A673 (cell line): Measurements from ENCODE around the gene KCNQ1. TPM values are rescaled to one million over a fixed set of nuclear protein-coding genes. Genes with fewer than 3 reads are reported as not detected.

ENCODE experiments used
- BruUV-seq: library from RNA; stranded (reverse); fragments of 400-500 nt; replicated peaks from 2 replicates; lab custom pipeline; 2021; lab: Mats Ljungman, UMichigan
- CTCF ChIA-PET: fragments of 300-600 bp; sonication (Branson Sonifier 250); formaldehyde crosslinking; loops from one replicate; lab custom pipeline; 2022; ENCODE audit warnings: antibody characterized with exemption; lab: Charles Lee
- POLR2A ChIA-PET: fragments of 300-600 bp; sonication (Branson Sonifier 250); formaldehyde crosslinking; loops from one replicate; lab custom pipeline; 2022; ENCODE audit warnings: antibody characterized with exemption; ENCODE audit not compliant: low non-redundant PET; lab: Charles Lee
- DNase-seq: peaks from one replicate; pipeline ENCODE4 v3.0.0-alpha.2; 2015; ENCODE audit warnings: low spot score
- H3K27ac ChIP-seq: fragments of 200-600 bp; sonication (generic); 2 replicates; pipeline ENCODE4 v1.5.1; 2016; ENCODE audit warnings: mixed run types, low read depth, mild to moderate bottlenecking, mixed read lengths, antibody characterized with exemption, low read length; ENCODE audit not compliant: poor library complexity, severe bottlenecking
- H3K27me3 ChIP-seq: fragments of 200-600 bp; sonication (generic); replicated peaks from 2 replicates; pipeline ENCODE4 v1.6.1; 2017; ENCODE audit warnings: mixed run types, low read depth, mild to moderate bottlenecking, mixed read lengths, antibody characterized with exemption, low read length; ENCODE audit not compliant: insufficient read depth, poor library complexity
- H3K36me3 ChIP-seq: fragments of 200-600 bp; sonication (generic); 2 replicates; pipeline ENCODE4 v1.6.1; 2016; ENCODE audit warnings: mixed run types, mild to moderate bottlenecking, mixed read lengths, antibody characterized with exemption, low read length; ENCODE audit not compliant: insufficient read depth, poor library complexity, severe bottlenecking
- H3K4me1 ChIP-seq: fragments of 200-600 bp; sonication (generic); 2 replicates; pipeline ENCODE4 v1.6.1; 2017; ENCODE audit warnings: mixed run types, mild to moderate bottlenecking, mixed read lengths, antibody characterized with exemption, low read length; ENCODE audit not compliant: insufficient read depth, poor library complexity, severe bottlenecking
- H3K4me3 ChIP-seq: fragments of 200-600 bp; sonication (generic); 2 replicates; pipeline ENCODE4 v1.5.1; 2016; ENCODE audit warnings: low read depth, mixed run types, mild to moderate bottlenecking, mixed read lengths, low read length; ENCODE audit not compliant: poor library complexity, severe bottlenecking
- H3K9me3 ChIP-seq: fragments of 200-600 bp; sonication (generic); 2 replicates; pipeline ENCODE4 v1.6.1; 2016; ENCODE audit warnings: mixed run types, low read depth, mild to moderate bottlenecking, mixed read lengths, antibody characterized with exemption, low read length; ENCODE audit not compliant: poor library complexity, severe bottlenecking
- EZH2 ChIP-seq: fragments of 200-600 bp; sonication (generic); IDR thresholded peaks from 2 replicates; pipeline ENCODE4 v1.6.1; 2017; ENCODE audit warnings: borderline replicate concordance, low read depth, mild to moderate bottlenecking, mixed read lengths, antibody characterized with exemption, low read length; ENCODE audit not compliant: poor library complexity, severe bottlenecking
- intact Hi-C: fragments of 100-400 bp; cut with micrococcal nuclease; formaldehyde crosslinking; loops from one replicate; pipeline ENCODE4 v1.10.0; 2022; ENCODE audit not compliant: unreplicated experiment
- total RNA-seq: library from RNA; stranded (reverse); gene quantifications from 2 replicates; pipeline ENCODE4 v1.2.3, GENCODE V29; 2021
- TF ChIP-seq, protein P1 (sequence below): fragments of 300-800, 200-600 bp; sonication (generic); conservative IDR thresholded peaks from 2 replicates; pipeline ENCODE4 v1.5.1; 2017; ENCODE audit warnings: low read depth, mild to moderate bottlenecking, antibody characterized with exemption, low read length, moderate library complexity, mixed read lengths

The KCNQ1 gene
- total RNA-seq, 1 experiment from 2014 or later = not detected

DNA sequence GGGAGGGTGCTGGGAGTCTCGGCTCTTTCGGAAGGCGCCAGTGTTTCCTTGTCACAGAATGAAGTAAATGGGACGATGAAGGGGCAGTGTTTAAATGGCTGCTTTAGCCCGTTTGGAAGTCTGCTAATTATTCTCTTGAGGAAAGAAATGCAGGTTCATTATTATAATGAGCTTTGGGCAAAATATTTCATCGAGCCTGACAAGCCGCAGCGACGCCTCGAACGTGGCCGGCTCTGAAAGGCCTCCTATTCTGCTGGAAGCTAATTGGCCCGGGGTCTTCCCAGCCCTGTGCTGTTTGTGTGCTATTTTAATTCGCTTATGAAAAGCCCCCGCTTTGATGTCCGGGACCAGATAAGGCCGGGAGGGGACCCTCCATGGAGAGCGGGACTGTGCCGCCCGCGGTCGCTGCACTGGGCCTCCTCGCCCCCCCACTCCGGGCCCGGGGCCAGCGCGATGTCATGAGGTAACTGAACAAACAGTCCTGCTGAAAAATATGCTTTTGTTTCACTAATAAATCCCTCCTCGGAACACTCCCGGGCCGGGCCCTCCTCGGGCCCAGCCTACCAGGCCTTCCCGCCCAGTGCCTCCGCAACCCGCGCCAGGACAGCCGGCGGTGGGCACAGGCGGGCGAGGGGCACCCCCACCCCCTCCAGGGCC is 362.3 kb downstream of the KCNQ1 start:
- H3K27me3 ChIP-seq = peaks cover 30% of the 10 kb centered on the region
- ChIA-PET CTCF (no interaction called here), POLR2A (no interaction called here)
- peaks cover under 1% of the 10 kb centered on the region for H3K4me1 ChIP-seq
- H3K9me3 ChIP-seq = peaks cover 3% of the 10 kb centered on the region
- TF ChIP-seq, protein P1, sequence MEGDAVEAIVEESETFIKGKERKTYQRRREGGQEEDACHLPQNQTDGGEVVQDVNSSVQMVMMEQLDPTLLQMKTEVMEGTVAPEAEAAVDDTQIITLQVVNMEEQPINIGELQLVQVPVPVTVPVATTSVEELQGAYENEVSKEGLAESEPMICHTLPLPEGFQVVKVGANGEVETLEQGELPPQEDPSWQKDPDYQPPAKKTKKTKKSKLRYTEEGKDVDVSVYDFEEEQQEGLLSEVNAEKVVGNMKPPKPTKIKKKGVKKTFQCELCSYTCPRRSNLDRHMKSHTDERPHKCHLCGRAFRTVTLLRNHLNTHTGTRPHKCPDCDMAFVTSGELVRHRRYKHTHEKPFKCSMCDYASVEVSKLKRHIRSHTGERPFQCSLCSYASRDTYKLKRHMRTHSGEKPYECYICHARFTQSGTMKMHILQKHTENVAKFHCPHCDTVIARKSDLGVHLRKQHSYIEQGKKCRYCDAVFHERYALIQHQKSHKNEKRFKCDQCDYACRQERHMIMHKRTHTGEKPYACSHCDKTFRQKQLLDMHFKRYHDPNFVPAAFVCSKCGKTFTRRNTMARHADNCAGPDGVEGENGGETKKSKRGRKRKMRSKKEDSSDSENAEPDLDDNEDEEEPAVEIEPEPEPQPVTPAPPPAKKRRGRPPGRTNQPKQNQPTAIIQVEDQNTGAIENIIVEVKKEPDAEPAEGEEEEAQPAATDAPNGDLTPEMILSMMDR = no peak
- no peak for TF ChIP-seq EZH2
- intact Hi-C loops = no loop called here
- no peak overlapping the region for H3K27ac ChIP-seq
- no peak for DNase-seq
- no peaks in the 10 kb centered on the region for H3K36me3 ChIP-seq
- no TSS peak for BruUV-seq
- H3K4me3 ChIP-seq = no peak overlapping the region

DNA sequence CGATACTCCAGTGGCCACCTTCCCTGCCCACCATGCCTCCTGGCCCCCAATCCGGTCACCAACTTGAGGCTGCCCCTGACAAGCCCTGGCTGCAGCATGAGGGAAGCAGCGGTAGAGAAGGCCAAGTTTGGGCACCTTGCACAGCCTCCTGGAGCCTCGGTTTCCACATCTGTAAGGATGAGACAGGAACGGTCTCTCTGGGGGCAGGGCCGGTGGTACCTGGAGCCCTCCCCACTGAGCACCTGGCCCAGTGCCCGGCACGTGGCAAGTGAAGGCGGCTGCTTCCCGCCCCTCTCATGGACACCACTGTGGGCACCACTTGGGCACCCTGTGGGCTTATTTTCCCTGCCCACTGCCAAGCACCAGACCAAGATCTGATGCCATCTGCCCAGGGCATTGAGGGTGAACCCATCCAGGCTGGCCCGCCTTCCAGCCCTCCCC is 363.0 kb downstream of the KCNQ1 start:
- intact Hi-C loops = no loop called here
- DNase-seq = no peak
- H3K4me3 ChIP-seq = no peak overlapping the region
- ChIA-PET CTCF (no interaction called here), POLR2A (no interaction called here)
- peaks cover 3% of the 10 kb centered on the region for H3K9me3 ChIP-seq
- peaks cover 7% of the 10 kb centered on the region for H3K4me1 ChIP-seq
- TF ChIP-seq EZH2 = no peak
- TF ChIP-seq, protein P1 = no peak
- H3K27me3 ChIP-seq = peaks cover 30% of the 10 kb centered on the region
- H3K27ac ChIP-seq = no peak overlapping the region
- BruUV-seq = no TSS peak
- H3K36me3 ChIP-seq = no peaks in the 10 kb centered on the region

DNA sequence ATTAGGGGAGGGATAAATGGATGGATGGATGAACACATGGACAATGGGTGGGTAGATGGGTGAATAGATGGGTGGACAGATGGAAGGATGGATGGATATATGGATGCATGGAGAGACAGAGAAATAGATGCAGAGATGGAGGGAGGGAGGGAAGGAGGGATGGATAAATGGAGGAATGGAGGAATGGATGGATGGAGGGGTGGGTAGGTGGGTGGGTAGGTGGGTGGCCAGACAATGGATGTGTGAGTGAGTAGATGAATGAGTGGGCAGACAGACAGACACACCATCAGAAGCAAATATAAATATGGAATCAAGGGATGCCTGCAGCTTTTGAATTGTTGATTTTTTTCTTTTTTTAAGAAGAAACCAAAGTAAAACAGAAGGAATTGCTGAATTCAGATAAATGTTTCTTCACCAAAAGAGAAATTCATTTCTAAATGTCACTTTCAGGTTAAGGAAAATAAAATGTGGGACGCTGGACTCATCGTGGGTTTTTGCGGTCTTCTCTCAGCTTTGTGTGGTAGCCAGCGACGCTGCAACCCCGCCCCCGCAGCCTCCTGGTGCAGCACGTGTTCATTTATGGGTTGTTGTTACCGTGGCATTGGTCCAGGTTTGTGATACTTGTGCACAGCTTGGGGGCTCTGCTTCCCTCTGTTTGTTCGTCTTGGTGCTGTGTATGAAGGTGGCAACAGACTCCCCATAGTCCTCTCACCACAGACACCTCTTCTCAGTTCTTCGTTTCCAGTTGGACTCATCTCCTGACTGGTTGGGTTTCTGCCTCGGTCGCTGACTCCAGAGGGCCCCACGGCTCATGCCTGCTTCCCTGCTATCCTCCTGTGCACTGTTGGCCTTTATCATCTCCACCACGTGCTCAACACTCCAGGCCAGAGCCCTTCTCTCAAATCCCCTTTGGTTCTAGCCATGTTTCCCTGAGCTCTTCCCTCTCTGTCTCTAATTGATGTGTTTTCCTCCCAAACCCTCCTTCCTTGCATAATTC is 364.3 kb downstream of the KCNQ1 start:
- BruUV-seq = no TSS peak
- intact Hi-C loops = no loop called here
- peaks cover 8% of the 10 kb centered on the region for H3K4me1 ChIP-seq
- peaks cover 3% of the 10 kb centered on the region for H3K9me3 ChIP-seq
- no peak overlapping the region for H3K4me3 ChIP-seq
- ChIA-PET POLR2A (no interaction called here), CTCF (no interaction called here)
- TF ChIP-seq, protein P1 = no peak
- TF ChIP-seq EZH2 = no peak
- peaks cover 30% of the 10 kb centered on the region for H3K27me3 ChIP-seq
- no peaks in the 10 kb centered on the region for H3K36me3 ChIP-seq
- no peak for DNase-seq
- no peak overlapping the region for H3K27ac ChIP-seq
